Panc1 (cell line): ENCODE data around the gene C11orf21. TPM values are rescaled to one million over a fixed set of nuclear protein-coding genes. Genes with fewer than 3 reads are reported as not detected.

Source experiments
- ATAC-seq: fragments of 200-7000 bp; cut with Tn5 transposase; 2 replicates; pipeline ENCODE4 v1.9.1; 2020; ENCODE audit warnings: mild to moderate bottlenecking, moderate library complexity
- BruUV-seq: library from RNA; stranded (reverse); fragments of 400-500 nt; replicated peaks from 2 replicates; lab custom pipeline; 2021; lab: Mats Ljungman, UMichigan
- CTCF ChIA-PET: fragments of 300-600 bp; sonication (Branson Sonifier 250); formaldehyde crosslinking; loops from one replicate; lab custom pipeline; 2022; ENCODE audit warnings: antibody characterized with exemption; lab: Charles Lee
- POLR2A ChIA-PET: fragments of 300-600 bp; sonication (Branson Sonifier 250); formaldehyde crosslinking; loops from one replicate; lab custom pipeline; 2022; ENCODE audit warnings: antibody characterized with exemption; lab: Charles Lee
- DNase-seq: peaks from one replicate; pipeline ENCODE4 v3.0.0-alpha.2; 2010; ENCODE audit warnings: low read depth, low spot score
- H3K27ac ChIP-seq: 2 replicates; pipeline ENCODE4 v1.5.1; 2011; ENCODE audit warnings: mild to moderate bottlenecking, low read length, inconsistent platforms
- H3K27me3 ChIP-seq: fragments of 200-500 bp; sonication (Bioruptor generic); 2 replicates; pipeline ENCODE4 v1.6.0; 2014; ENCODE audit warnings: low read length, inconsistent platforms; ENCODE audit not compliant: control insufficient read depth, insufficient read depth
- H3K36me3 ChIP-seq: fragments of 200-500 bp; sonication (Bioruptor generic); 2 replicates; pipeline ENCODE4 v1.5.1; 2014; ENCODE audit warnings: inconsistent platforms, mild to moderate bottlenecking, low read length, moderate library complexity; ENCODE audit not compliant: control insufficient read depth, insufficient read depth
- H3K4me1 ChIP-seq: 2 replicates; pipeline ENCODE4 v1.5.1; 2011; ENCODE audit warnings: inconsistent platforms, mild to moderate bottlenecking, low read length, moderate library complexity; ENCODE audit not compliant: control insufficient read depth, insufficient read depth
- H3K4me3 ChIP-seq, 2 experiments: 2 replicates each; pipeline ENCODE4 v1.5.1; 2011 to 2012; ENCODE audit warnings: low read depth in 2 of 2, low read length in 2 of 2, mild to moderate bottlenecking in 2 of 2, inconsistent platforms in 1 of 2, moderate library complexity in 1 of 2
- H3K9me3 ChIP-seq: fragments of 200-500 bp; sonication (Bioruptor generic); 2 replicates; pipeline ENCODE4 v1.5.1; 2014; ENCODE audit warnings: low read depth, mild to moderate bottlenecking, inconsistent platforms, low read length, moderate library complexity; ENCODE audit not compliant: control insufficient read depth, insufficient read depth
- CTCF ChIP-seq: fragments of 450-650 bp; IDR thresholded peaks from 2 replicates; pipeline ENCODE4 v1.5.1; 2017; ENCODE audit warnings: mild to moderate bottlenecking
- POLR2AphosphoS5 ChIP-seq: IDR thresholded peaks from 2 replicates; pipeline ENCODE4 v1.6.1; 2012; ENCODE audit warnings: mild to moderate bottlenecking, low read depth, low read length, moderate library complexity
- REST ChIP-seq, 2 experiments: IDR thresholded peaks; 2 replicates each; pipeline ENCODE4 v1.6.1; 2011 to 2012; ENCODE audit warnings: low read depth in 2 of 2, control low read depth in 1 of 2, low read length in 1 of 2, mild to moderate bottlenecking in 1 of 2, moderate library complexity in 1 of 2; ENCODE audit not compliant: insufficient read depth in 1 of 2
- SIN3A ChIP-seq: IDR thresholded peaks from 2 replicates; pipeline ENCODE4 v1.6.1; 2012; ENCODE audit warnings: low read depth, mild to moderate bottlenecking, low read length, moderate library complexity, borderline replicate concordance; ENCODE audit not compliant: insufficient read depth
- TCF7L2 ChIP-seq: IDR thresholded peaks from 2 replicates; pipeline ENCODE4 v1.6.1; 2011; ENCODE audit warnings: mild to moderate bottlenecking, low read depth, low read length, inconsistent platforms
- in situ Hi-C: cut with HindIII; loops from 2 replicates; pipeline ENCODE4 v1.10.0; 2016; ENCODE audit warnings: low sequenced_read_pairs, low pct_unique_long_range_greater_than_20kb
- intact Hi-C: fragments of 100-400 bp; cut with micrococcal nuclease; formaldehyde crosslinking; loops from one replicate; pipeline ENCODE4 v1.10.0; 2022; ENCODE audit not compliant: unreplicated experiment
- total RNA-seq: library from RNA; stranded (reverse); gene quantifications from one replicate; pipeline ENCODE4 v1.2.1, GENCODE V29; 2021; ENCODE audit not compliant: unreplicated experiment

C11orf21 gene
- total RNA-seq, 1 experiment from 2014 or later = 0.31 TPM

GRCh38 chr11:2269601-2270321, 32.0 kb downstream of the C11orf21 start:
- POLR2A ChIA-PET = no interaction called here
- intact Hi-C loops = no loop called here
- Histone ChIP-seq H3K9me3 (no peaks in the 10 kb centered on the region), H3K4me1 (no peaks in the 10 kb centered on the region), H3K4me3 (peak overlapping the region; percentile 49 to 66), H3K27ac (no peak overlapping the region), H3K27me3 (peaks cover 5% of the 10 kb centered on the region), H3K36me3 (no peaks in the 10 kb centered on the region)
- CTCF ChIA-PET = no interaction called here
- TF ChIP-seq POLR2AphosphoS5 (no peak), TCF7L2 (no peak), CTCF (no peak), REST (IDR thresholded peaks at IDR 0.05; ENCODE audit: insufficient read depth in 1 of 2, low read depth in 2 of 2, low read length in 1 of 2) (no peak), SIN3A (no peak)
- in situ Hi-C loops = no loop called here
- ATAC-seq (no peak), DNase-seq (no peak)
- no TSS peak for BruUV-seq

- Histone ChIP-seq H3K9me3 (no peaks in the 10 kb centered on the region), H3K36me3 (no peaks in the 10 kb centered on the region), H3K27me3 (peaks cover 5% of the 10 kb centered on the region), H3K4me3 (peak overlapping the region; percentile 49 to 66), H3K4me1 (no peaks in the 10 kb centered on the region), H3K27ac (no peak overlapping the region)
- ChIA-PET CTCF (interaction anchor here (0.6 kb wide), 1 partner anchor 10 kb away, joined by 3 read pairs; no protein-coding TSS in a partner anchor), POLR2A (no interaction called here)
- TF ChIP-seq CTCF (no peak), TCF7L2 (no peak), SIN3A (no peak), REST (IDR thresholded peaks at IDR 0.05; ENCODE audit: insufficient read depth in 1 of 2, low read depth in 2 of 2, low read length in 1 of 2) (no peak), POLR2AphosphoS5 (no peak)
- BruUV-seq = no TSS peak
- intact Hi-C loops = no loop called here
- in situ Hi-C loops = no loop called here
- DNase-seq (no peak), ATAC-seq (peak; percentile 78)
Observed at GRCh38 chr11:2268729-2269600, 32.8 kb downstream of the C11orf21 start.
